CD4-positive, alpha-beta T cell (primary cell): ENCODE measurements around the gene IQCE. TPM values are rescaled to one million over a fixed set of nuclear protein-coding genes. Genes with fewer than 3 reads are reported as not detected.
A peak's percentile ranks its signal among the peaks of the same experiment; 100 is the strongest.

Experiments
- ATAC-seq: fragments of 200-7000 bp; cut with Tn5 transposase; one replicate; pipeline ENCODE4 v1.10.0; 2022; ENCODE audit warnings: mild to moderate bottlenecking; ENCODE audit not compliant: poor library complexity
- CTCF ChIA-PET: fragments of 350-600 bp; sonication (Branson Sonifier 250); formaldehyde crosslinking; loops from one replicate; lab custom pipeline; 2021; ENCODE audit warnings: antibody characterized with exemption, inconsistent platforms; lab: Charles Lee
- POLR2A ChIA-PET: fragments of 350-600 bp; sonication (Branson Sonifier 250); formaldehyde crosslinking; loops from one replicate; lab custom pipeline; 2021; ENCODE audit warnings: antibody characterized with exemption, inconsistent platforms; lab: Charles Lee
- DNase-seq, 14 experiments: peaks; one replicate each; pipeline ENCODE4 v3.0.0-alpha.2; 2013 to 2020; ENCODE audit warnings: mixed read lengths in 2 of 14
- H3K27ac ChIP-seq, 2 donors: one replicate each; pipeline versions ENCODE4 v1.5.1 to v1.7.0; 2013; ENCODE audit warnings: low read length in 2 of 2, low read depth in 1 of 2, mild to moderate bottlenecking in 1 of 2
- H3K27me3 ChIP-seq, 2 experiments: 1 replicate in 1 of 2; 2 replicates in 1 of 2; pipeline versions ENCODE4 v1.6.1 to v1.7.0; 2013; ENCODE audit warnings: low read length in 2 of 2, control low read depth in 1 of 2, mild to moderate bottlenecking in 1 of 2, moderate library complexity in 1 of 2; ENCODE audit not compliant: insufficient read depth in 2 of 2, control insufficient read depth in 1 of 2
- H3K36me3 ChIP-seq: one replicate; pipeline ENCODE4 v1.6.1; 2013; ENCODE audit warnings: low read length, control low read depth; ENCODE audit not compliant: insufficient read depth
- H3K4me1 ChIP-seq: one replicate; pipeline ENCODE4 v1.6.1; 2013; ENCODE audit warnings: low read length, control low read depth; ENCODE audit not compliant: insufficient read depth
- H3K4me3 ChIP-seq: one replicate; pipeline ENCODE4 v1.5.1; 2013; ENCODE audit warnings: mild to moderate bottlenecking, low read length, moderate library complexity
- H3K9me3 ChIP-seq, 2 experiments: 1 replicate in 1 of 2; 2 replicates in 1 of 2; pipeline versions ENCODE4 v1.6.1 to v1.7.0; 2013; ENCODE audit warnings: low read length in 2 of 2, mild to moderate bottlenecking in 2 of 2, control low read depth in 1 of 2, moderate library complexity in 1 of 2; ENCODE audit not compliant: control insufficient read depth in 1 of 2, insufficient read depth in 1 of 2
- H3K27ac Mint-ChIP-seq: one replicate; pipeline ENCODE4 v1.8.0; 2020; ENCODE audit warnings: mixed read lengths
- H3K27me3 Mint-ChIP-seq: one replicate; pipeline ENCODE4 v1.8.0; 2021; ENCODE audit warnings: mixed read lengths
- H3K36me3 Mint-ChIP-seq: one replicate; pipeline ENCODE4 v1.8.0; 2021; ENCODE audit warnings: low read depth, mixed read lengths
- H3K4me1 Mint-ChIP-seq: one replicate; pipeline ENCODE4 v1.8.0; 2021; ENCODE audit warnings: low read depth, mixed read lengths
- H3K4me3 Mint-ChIP-seq: one replicate; pipeline ENCODE4 v1.8.0; 2020; ENCODE audit warnings: mild to moderate bottlenecking, mixed read lengths
- H3K9me3 Mint-ChIP-seq: one replicate; pipeline ENCODE4 v1.8.0; 2020; ENCODE audit warnings: mixed read lengths
- CTCF ChIP-seq: fragments of 200-600 bp; IDR thresholded peaks from one replicate; pipeline ENCODE4 v1.8.0; 2022; ENCODE audit warnings: antibody characterized with exemption, mild to moderate bottlenecking
- intact Hi-C, 2 experiments: fragments of 100-400 bp; cut with DNase I in 1 of 2; cut with micrococcal nuclease in 1 of 2; formaldehyde crosslinking; loops; one replicate each; pipeline versions ENCODE4 v1.15.1 to v1.9.0; 2023 to 2025; cut with DNase I, micrococcal nuclease
- total RNA-seq, 174 experiments: library from RNA in 2 of 174; stranded (reverse) in 2 of 174; gene quantifications; one replicate each; pipeline ENCODE4 v1.2.3 and lab custom pipeline; 2021 to 2026

The IQCE gene
- total RNA-seq, 2 experiments from 2014 or later, result 4.3 to 5.6 TPM

- no peaks in the 10 kb centered on the region for H3K27me3 Mint-ChIP-seq
- intact Hi-C loops, result no loop called here
- POLR2A ChIA-PET, result no interaction called here
- no peak for DNase-seq
- no peak overlapping the region for H3K27ac Mint-ChIP-seq
- TF ChIP-seq CTCF, result no peak
- no peak for ATAC-seq
- Histone ChIP-seq H3K4me3 (no peak overlapping the region), H3K9me3 (no peaks in the 10 kb centered on the region), H3K27ac (no peak overlapping the region), H3K4me1 (peaks cover 23% of the 10 kb centered on the region), H3K27me3 (no peaks in the 10 kb centered on the region), H3K36me3 (no peaks in the 10 kb centered on the region)
- CTCF ChIA-PET, result no interaction called here
- no peaks in the 10 kb centered on the region for H3K36me3 Mint-ChIP-seq
- H3K9me3 Mint-ChIP-seq, result no peaks in the 10 kb centered on the region
- H3K4me1 Mint-ChIP-seq, result peaks cover 10% of the 10 kb centered on the region
- H3K4me3 Mint-ChIP-seq, result no peak overlapping the region
Measured at GRCh38 chr7:2643386-2644219, 84.8 kb downstream of the IQCE start.

- Mint-ChIP-seq H3K9me3 (no peaks in the 10 kb centered on the region), H3K27ac (no peak overlapping the region), H3K4me3 (no peak overlapping the region), H3K27me3 (no peaks in the 10 kb centered on the region), H3K4me1 (peaks cover 10% of the 10 kb centered on the region), H3K36me3 (no peaks in the 10 kb centered on the region)
- no peak for DNase-seq
- no peaks in the 10 kb centered on the region for H3K36me3 ChIP-seq
- CTCF ChIA-PET, result no interaction called here
- TF ChIP-seq CTCF, result no peak
- intact Hi-C loops, result no loop called here
- no peaks in the 10 kb centered on the region for H3K9me3 ChIP-seq
- H3K27me3 ChIP-seq, result no peaks in the 10 kb centered on the region
- H3K27ac ChIP-seq, result no peak overlapping the region
- no peak overlapping the region for H3K4me3 ChIP-seq
- ATAC-seq, result no peak
- H3K4me1 ChIP-seq, result peaks cover 23% of the 10 kb centered on the region
- POLR2A ChIA-PET, result interaction anchor here (1.7 kb wide), 1 partner anchor 12 kb away, joined by 10 read pairs; the partner anchor contains the start of gene TTYH3
Measured at GRCh38 chr7:2644220-2644561, 85.4 kb downstream of the IQCE start.

DNA sequence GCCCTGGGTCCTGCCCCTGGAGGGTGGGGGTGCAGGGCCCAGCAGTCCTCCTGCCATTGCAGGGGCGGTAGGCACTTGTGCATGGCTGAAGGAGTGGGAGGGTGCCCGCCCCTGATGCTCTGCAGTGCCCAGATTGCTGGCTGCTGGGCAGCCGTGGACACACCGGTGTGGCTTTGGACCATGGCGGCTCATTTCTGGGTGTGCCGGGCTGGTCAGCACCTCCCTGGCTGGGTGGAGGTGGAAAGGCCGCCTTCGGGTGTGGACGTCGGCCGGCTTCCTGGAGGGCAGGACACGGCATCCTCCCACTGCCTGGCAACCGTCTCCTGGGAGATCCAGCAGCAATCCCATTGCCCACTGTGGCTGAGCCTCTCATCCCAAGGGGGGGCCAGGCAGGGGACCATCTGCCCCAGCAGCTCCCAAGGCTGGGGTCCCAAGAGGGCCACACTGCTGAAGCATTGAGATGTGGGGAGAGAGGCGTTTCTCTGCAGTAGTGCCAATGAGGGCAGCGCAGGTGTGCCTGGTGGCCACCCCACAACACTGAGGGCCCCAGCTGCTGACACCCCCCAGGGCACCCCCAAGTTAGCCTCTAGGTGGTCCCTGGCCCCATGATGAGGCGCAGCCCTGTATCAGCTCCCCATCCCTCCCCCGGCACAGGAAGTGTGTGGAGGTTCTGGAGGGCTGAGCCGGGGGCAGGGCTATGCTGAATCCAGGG lies 85.9 kb downstream of the IQCE start:
- ChIA-PET CTCF (no interaction called here), POLR2A (interaction anchor here (1.7 kb wide), 1 partner anchor 13 kb away, joined by 10 read pairs; the partner anchor contains the start of gene TTYH3)
- TF ChIP-seq CTCF, result no peak
- intact Hi-C loops, result no loop called here
- H3K36me3 Mint-ChIP-seq, result no peaks in the 10 kb centered on the region
- Histone ChIP-seq H3K36me3 (no peaks in the 10 kb centered on the region), H3K9me3 (no peaks in the 10 kb centered on the region), H3K27me3 (no peaks in the 10 kb centered on the region), H3K27ac (no peak overlapping the region), H3K4me3 (peak overlapping the region; percentile 28), H3K4me1 (peaks cover 23% of the 10 kb centered on the region)
- DNase-seq (no peak), ATAC-seq (peak; percentile 74)
- peaks cover 10% of the 10 kb centered on the region for H3K4me1 Mint-ChIP-seq
- no peak overlapping the region for H3K27ac Mint-ChIP-seq
- no peaks in the 10 kb centered on the region for H3K9me3 Mint-ChIP-seq
- H3K27me3 Mint-ChIP-seq, result no peaks in the 10 kb centered on the region
- H3K4me3 Mint-ChIP-seq, result peak overlapping the region; percentile 42
